ENCODE data around the gene GLRA1.
A peak's percentile ranks its signal among the peaks of the same experiment; 100 is the strongest.

GLRA1 gene

DNA sequence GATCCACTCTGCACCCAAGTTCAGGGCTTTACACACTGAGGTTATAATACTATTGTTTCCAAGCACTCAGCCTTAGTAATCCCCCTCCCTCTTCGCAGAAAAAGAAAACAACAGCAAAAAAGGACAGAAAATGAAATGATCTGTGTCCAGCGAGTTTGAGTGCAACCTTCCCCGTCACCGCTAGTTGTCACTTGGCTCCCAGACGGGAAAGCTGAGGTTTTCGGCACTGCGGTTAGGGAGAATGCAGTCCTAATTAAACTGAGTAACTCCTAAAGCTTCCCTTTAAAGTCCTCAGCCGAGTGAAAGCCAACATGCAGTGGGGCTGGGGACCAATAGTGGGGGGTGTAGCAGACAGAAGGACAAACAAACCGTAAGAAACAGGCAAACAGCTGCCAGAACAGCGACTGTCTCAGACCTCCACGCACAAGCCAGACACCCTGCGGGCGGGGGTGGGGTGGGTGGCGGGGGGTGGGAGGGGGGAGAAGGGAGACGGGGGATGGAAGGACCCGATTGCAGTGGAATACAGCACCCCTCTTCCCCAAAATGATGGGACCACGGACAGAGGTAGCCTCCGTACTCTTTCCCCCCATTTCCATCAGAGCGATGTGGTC, 680 bp downstream of the GLRA1 start:
- TF ChIP-seq, protein P1, sequence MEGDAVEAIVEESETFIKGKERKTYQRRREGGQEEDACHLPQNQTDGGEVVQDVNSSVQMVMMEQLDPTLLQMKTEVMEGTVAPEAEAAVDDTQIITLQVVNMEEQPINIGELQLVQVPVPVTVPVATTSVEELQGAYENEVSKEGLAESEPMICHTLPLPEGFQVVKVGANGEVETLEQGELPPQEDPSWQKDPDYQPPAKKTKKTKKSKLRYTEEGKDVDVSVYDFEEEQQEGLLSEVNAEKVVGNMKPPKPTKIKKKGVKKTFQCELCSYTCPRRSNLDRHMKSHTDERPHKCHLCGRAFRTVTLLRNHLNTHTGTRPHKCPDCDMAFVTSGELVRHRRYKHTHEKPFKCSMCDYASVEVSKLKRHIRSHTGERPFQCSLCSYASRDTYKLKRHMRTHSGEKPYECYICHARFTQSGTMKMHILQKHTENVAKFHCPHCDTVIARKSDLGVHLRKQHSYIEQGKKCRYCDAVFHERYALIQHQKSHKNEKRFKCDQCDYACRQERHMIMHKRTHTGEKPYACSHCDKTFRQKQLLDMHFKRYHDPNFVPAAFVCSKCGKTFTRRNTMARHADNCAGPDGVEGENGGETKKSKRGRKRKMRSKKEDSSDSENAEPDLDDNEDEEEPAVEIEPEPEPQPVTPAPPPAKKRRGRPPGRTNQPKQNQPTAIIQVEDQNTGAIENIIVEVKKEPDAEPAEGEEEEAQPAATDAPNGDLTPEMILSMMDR (IDR thresholded peaks at IDR 0.05; ENCODE audit: insufficient read depth, low read depth, low read length, missing control alignments): peak; percentile 53
- no peak overlapping the region for H3K4me3 ChIP-seq (ENCODE audit: low read length)
- peak; percentile 41 for DNase-seq (ENCODE audit: low read depth)

DNA sequence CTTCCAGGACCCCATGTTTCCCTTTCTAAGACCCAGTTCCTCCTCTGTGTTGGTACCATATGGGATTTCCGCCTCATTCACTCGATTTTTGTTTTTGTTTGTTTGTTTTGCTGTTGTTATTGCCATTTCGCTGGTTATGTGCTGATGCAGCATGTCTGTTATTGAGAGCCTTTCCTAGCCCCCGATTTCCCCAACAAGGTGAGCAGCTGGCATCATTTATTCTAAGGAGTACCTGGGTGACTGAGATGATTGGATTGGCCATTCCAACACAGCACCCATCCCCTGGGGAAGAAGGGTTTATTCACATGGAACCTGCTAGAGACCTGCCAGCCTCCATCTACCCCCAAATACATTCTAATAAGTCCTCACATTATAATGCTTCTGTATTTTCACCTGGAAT, 2.7 kb downstream of the GLRA1 start:
- TF ChIP-seq, protein P1 (IDR thresholded peaks at IDR 0.05; ENCODE audit: insufficient read depth, low read depth, low read length, missing control alignments): no peak
- no peak overlapping the region for H3K4me3 ChIP-seq (ENCODE audit: low read length)
- no peak for DNase-seq (ENCODE audit: low read depth)

DNA sequence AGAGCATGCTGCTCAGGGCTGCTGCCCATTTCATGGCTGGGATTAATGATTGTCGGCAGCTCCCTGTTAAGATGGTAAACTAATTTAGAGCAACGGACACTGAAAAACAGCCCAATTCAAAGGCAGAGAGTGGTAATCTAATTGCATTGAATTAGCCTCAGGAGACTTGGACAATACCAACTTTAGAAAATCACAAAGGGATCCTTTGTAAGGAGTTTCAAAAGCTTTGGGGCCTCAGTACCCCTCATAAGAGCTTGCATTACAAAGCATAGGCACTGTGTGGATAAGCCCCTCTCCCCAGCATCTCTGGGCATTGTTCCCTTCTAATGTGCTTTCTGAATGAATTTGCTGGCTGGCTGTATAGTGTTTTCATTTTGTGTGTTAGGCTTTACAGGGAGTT, 6.7 kb downstream of the GLRA1 start:
- TF ChIP-seq, protein P1 (IDR thresholded peaks at IDR 0.05; ENCODE audit: insufficient read depth, low read depth, low read length, missing control alignments): no peak
- no peak for DNase-seq (ENCODE audit: low read depth)
- H3K4me3 ChIP-seq (ENCODE audit: low read length): no peak overlapping the region

DNA sequence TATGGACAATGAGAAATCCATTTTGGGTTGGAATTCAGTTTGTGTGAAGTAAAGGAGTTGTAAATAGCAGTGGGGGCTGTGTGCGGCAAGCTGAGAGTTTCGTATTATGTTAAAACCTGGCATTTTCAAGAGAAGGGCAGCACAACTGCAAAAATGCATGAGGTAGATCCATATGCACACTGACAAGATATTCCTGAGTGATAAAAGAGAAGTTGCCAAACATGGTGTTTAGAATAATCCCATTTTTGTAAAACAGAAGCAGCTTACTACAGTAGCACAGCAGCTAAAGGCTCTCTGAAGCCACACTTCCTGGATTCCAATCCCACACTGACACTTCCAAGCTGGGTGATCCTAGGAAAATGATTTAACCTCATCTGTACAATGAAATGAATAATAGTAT, 11.2 kb downstream of the GLRA1 start:
- no peak for DNase-seq (ENCODE audit: low read depth)
- TF ChIP-seq, protein P1 (IDR thresholded peaks at IDR 0.05; ENCODE audit: insufficient read depth, low read depth, low read length, missing control alignments): no peak
- H3K4me3 ChIP-seq (ENCODE audit: low read length): no peak overlapping the region

DNA sequence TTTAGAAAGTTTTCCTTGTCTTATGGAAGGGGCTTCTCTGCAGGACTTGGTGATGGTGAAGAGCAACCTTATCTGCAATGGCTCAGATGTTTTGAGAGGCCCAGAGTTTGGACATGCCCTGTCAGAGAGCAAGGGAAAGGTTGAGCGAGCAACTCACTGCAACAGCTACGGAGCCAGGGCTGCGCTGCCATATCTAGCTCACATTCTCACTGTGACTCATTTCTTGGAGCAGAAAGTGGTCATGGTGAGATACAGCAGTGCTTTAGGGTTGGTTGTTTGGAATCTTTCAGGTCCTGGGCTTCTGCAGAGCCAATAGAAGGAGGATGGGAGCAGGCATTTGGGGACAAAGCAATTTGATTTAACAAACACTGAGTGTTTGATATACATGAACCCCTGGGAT, 12.3 kb downstream of the GLRA1 start:
- H3K4me3 ChIP-seq (ENCODE audit: low read length): no peak overlapping the region
- TF ChIP-seq, protein P1 (IDR thresholded peaks at IDR 0.05; ENCODE audit: insufficient read depth, low read depth, low read length, missing control alignments): no peak
- no peak for DNase-seq (ENCODE audit: low read depth)

DNA sequence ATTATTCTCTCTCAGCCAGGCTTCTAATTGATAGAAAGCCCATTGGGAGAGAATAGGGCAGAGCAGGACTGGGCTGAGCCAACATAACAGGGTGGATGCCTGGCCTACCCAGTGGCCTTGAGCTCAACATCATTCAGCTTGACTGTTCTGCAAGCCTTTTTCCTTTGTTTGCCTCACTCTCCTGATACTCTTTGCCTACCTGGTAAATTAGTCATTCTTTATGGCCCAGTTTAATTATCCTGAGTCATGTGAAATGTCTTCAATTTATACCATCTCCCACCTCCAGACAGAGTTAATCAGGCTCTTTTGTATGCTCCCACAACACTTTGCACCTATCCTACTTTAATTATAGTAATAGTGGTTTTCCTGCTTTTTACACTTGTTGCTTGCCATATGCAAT, 13.6 kb downstream of the GLRA1 start:
- DNase-seq (ENCODE audit: low read depth): peak; percentile 47
- TF ChIP-seq, protein P1 (IDR thresholded peaks at IDR 0.05; ENCODE audit: insufficient read depth, low read depth, low read length, missing control alignments): no peak
- H3K4me3 ChIP-seq (ENCODE audit: low read length): no peak overlapping the region

DNA sequence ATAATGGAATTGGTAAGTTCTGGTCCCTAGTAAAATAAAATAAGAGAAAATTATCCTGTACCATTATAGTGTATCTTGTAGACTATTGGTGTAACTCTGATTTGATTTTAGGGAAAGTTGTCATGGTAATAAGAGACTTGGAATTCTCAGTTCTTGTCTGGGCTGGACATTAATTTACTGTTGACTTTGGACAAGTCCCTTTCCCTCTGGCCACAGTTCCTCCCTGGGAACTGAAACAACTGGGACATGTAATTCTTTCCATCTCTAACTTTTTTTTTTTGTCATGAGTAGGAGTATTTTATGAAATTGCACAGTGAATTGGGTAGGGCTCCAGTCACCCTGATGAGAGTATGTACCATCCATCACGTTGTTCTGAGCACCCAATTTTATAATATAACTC, 15.0 kb downstream of the GLRA1 start:
- no peak overlapping the region for H3K4me3 ChIP-seq (ENCODE audit: low read length)
- TF ChIP-seq, protein P1 (IDR thresholded peaks at IDR 0.05; ENCODE audit: insufficient read depth, low read depth, low read length, missing control alignments): no peak
- no peak for DNase-seq (ENCODE audit: low read depth)

All from epithelial cell of esophagus (primary cell).